ENCODE measurements around the gene SIDT1. TPM values are rescaled to one million over a fixed set of nuclear protein-coding genes. Genes with fewer than 3 reads are reported as not detected.

Gene SIDT1
- total RNA-seq, 1 experiment from 2014 or later = 0.13 TPM

Small RNA genes lying within 50 kb of the gene (small RNA-seq; reads per million reads assigned to genes)
- gene MIR4446 (0 reads per million in 2 experiments), gene RN7SL767P (0 to 2.9 reads per million in 2 experiments)

Other genes starting within 250 kb of the SIDT1 start
- 2.9 and 3.7 TPM in 2 replicates for gene CFAP44, start 91.1 kb upstream of the SIDT1 start, total RNA-seq (2014; rRNA removed; shearing (Covaris generic))
- gene SPICE1, start 17.4 kb upstream of the SIDT1 start, total RNA-seq (2014; rRNA removed; shearing (Covaris generic)) = 9.2 and 15.8 TPM in 2 replicates
- 9.0 and 10.4 TPM in 2 replicates for gene USF3, start 164.1 kb downstream of the SIDT1 start, total RNA-seq (2014; rRNA removed; shearing (Covaris generic))
- gene NAA50, start 213.7 kb downstream of the SIDT1 start, total RNA-seq (2014; rRNA removed; shearing (Covaris generic)) = 137 and 151 TPM in 2 replicates
- 94.7 and 94.8 TPM in 2 replicates for gene ATP6V1A, start 214.5 kb downstream of the SIDT1 start, total RNA-seq (2014; rRNA removed; shearing (Covaris generic))